GM12892 (cell line): ENCODE data around the gene C2orf66.

Source experiments
- DNase-seq: peaks from one replicate; pipeline ENCODE4 v3.0.0; 2011; ENCODE audit not compliant: insufficient read length
- FAIRE-seq: peaks from 2 replicates; lab custom pipeline; 2011; peaks lifted over from hg19 to GRCh38; lab: Jason Lieb, UNC
- POLR2A ChIP-seq: IDR thresholded peaks from 2 replicates; pipeline ENCODE4 v1.6.1; 2011; ENCODE audit warnings: low read depth, low read length, control low read depth
- POLR2AphosphoS5 ChIP-seq: IDR thresholded peaks from 2 replicates; pipeline ENCODE4 v1.6.1; 2011; ENCODE audit warnings: low read depth, low read length, control low read depth
- TAF1 ChIP-seq: IDR thresholded peaks from 2 replicates; pipeline ENCODE4 v1.6.1; 2011; ENCODE audit warnings: low read depth, mild to moderate bottlenecking, control low read depth, low read length, borderline replicate concordance

Gene C2orf66

DNA sequence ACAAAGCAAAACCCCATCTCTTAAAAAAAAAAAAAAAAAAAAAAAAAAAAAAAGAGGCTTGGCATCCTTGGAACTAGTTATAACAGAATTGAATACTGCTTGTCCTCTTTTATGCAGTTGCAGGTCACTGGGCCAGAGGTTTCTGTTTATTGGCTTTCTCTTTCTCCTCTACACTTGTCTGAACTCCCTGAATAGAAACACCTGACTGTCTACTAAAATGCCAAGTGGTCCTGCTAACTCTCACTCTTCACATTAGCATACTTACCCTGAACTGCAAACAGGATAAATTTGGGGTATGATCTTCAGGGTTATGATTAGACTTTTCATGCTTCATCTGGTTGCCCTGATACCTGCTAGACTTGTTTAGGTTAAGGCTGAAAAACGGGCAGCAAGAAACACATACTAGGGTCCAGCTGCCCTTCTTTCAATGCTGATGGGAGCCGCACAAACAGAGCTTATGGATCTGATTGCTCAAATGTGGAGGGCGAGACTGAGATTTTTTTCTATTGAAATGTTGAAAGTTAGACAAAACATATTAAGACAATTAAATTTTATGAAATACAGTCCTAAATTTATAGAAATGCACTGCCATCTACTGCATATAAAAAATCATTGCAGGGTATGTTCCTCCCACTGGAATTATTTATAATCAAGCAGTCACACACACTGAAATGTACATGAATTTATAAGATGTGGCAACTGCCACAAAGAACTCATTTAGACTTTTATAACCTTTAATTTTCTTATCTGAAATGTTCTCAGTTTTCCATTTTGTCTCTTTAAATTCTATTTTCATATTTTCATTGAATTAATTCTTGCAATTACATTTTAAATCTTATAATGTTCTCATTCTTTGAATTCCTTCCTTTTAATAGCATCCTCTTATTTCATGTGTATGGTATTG, 50.4 kb downstream of the C2orf66 start:
- FAIRE-seq (no peak), DNase-seq (no peak)
- no peak for TF ChIP-seq TAF1
- no peak for TF ChIP-seq POLR2AphosphoS5
- no peak for TF ChIP-seq POLR2A
